Neutrophil (primary cell): ENCODE results near the gene RTRAF.

Experiments
- H3K27ac ChIP-seq: fragments of 200-600 bp; sonication (generic); 2 replicates; pipeline ENCODE4 v1.5.1; 2016; ENCODE audit warnings: mild to moderate bottlenecking, moderate library complexity
- H3K27me3 ChIP-seq: fragments of 200-600 bp; sonication (generic); 2 replicates; pipeline ENCODE4 v1.6.0; 2016; ENCODE audit warnings: mild to moderate bottlenecking
- H3K36me3 ChIP-seq: fragments of 200-600 bp; sonication (generic); 2 replicates; pipeline ENCODE4 v1.5.1; 2017
- H3K4me1 ChIP-seq, 2 experiments: fragments of 200-600 bp in 1 of 2; sonication (generic) in 1 of 2; 1 replicate in 1 of 2; 2 replicates in 1 of 2; pipeline versions ENCODE4 v1.5.1 to v1.6.1; 2013 to 2016; ENCODE audit warnings: low read depth in 1 of 2, low read length in 1 of 2, mild to moderate bottlenecking in 1 of 2, moderate library complexity in 1 of 2; ENCODE audit not compliant: control insufficient read depth in 1 of 2, insufficient read depth in 1 of 2
- H3K4me3 ChIP-seq, 2 experiments: fragments of 200-600 bp in 1 of 2; sonication (generic) in 1 of 2; 1 replicate in 1 of 2; 2 replicates in 1 of 2; pipeline ENCODE4 v1.5.1; 2013 to 2016; ENCODE audit warnings: low read depth in 1 of 2, low read length in 1 of 2, mild to moderate bottlenecking in 1 of 2, moderate library complexity in 1 of 2
- H3K9me3 ChIP-seq: fragments of 200-600 bp; sonication (generic); 2 replicates; pipeline ENCODE4 v1.5.1; 2016
- CTCF ChIP-seq: fragments of 200-600 bp; sonication (generic); IDR thresholded peaks from 2 replicates; pipeline ENCODE4 v1.5.1; 2016; ENCODE audit warnings: antibody characterized with exemption

RTRAF gene

GRCh38 chr14:52013984-52014600 is 24.7 kb downstream of the RTRAF start:
- Histone ChIP-seq H3K4me1 (no peaks in the 10 kb centered on the region), H3K4me3 (no peak overlapping the region), H3K27ac (no peak overlapping the region), H3K9me3 (no peaks in the 10 kb centered on the region), H3K36me3 (peaks cover 32% of the 10 kb centered on the region), H3K27me3 (no peaks in the 10 kb centered on the region)
- TF ChIP-seq CTCF: no peak

GRCh38 chr14:52014601-52015267 is 25.4 kb downstream of the RTRAF start:
- Histone ChIP-seq H3K27me3 (no peaks in the 10 kb centered on the region), H3K9me3 (no peaks in the 10 kb centered on the region), H3K36me3 (peaks cover 25% of the 10 kb centered on the region), H3K27ac (no peak overlapping the region), H3K4me1 (no peaks in the 10 kb centered on the region), H3K4me3 (no peak overlapping the region)
- no peak for TF ChIP-seq CTCF

- Histone ChIP-seq H3K4me1 (no peaks in the 10 kb centered on the region), H3K9me3 (no peaks in the 10 kb centered on the region), H3K27me3 (peaks cover under 1% of the 10 kb centered on the region), H3K4me3 (no peak overlapping the region), H3K36me3 (peaks cover 17% of the 10 kb centered on the region), H3K27ac (no peak overlapping the region)
- no peak for TF ChIP-seq CTCF
These were observed 26.2 kb downstream of the RTRAF start for GRCh38 chr14:52015411-52016030.

GRCh38 chr14:52018252-52018651 is 28.9 kb downstream of the RTRAF start:
- Histone ChIP-seq H3K4me3 (no peak overlapping the region), H3K27me3 (peaks cover 8% of the 10 kb centered on the region), H3K4me1 (no peaks in the 10 kb centered on the region), H3K9me3 (no peaks in the 10 kb centered on the region), H3K27ac (no peak overlapping the region), H3K36me3 (no peaks in the 10 kb centered on the region)
- no peak for TF ChIP-seq CTCF

- Histone ChIP-seq H3K9me3 (no peaks in the 10 kb centered on the region), H3K36me3 (no peaks in the 10 kb centered on the region), H3K27me3 (peaks cover 8% of the 10 kb centered on the region), H3K27ac (no peak overlapping the region), H3K4me3 (no peak overlapping the region), H3K4me1 (no peaks in the 10 kb centered on the region)
- no peak for TF ChIP-seq CTCF
These were observed 29.6 kb downstream of the RTRAF start for GRCh38 chr14:52018970-52019369.
